Mesothelial cell of epicardium (in vitro differentiated cells): ENCODE measurements around the gene BMI1. TPM values are rescaled to one million over a fixed set of nuclear protein-coding genes. Genes with fewer than 3 reads are reported as not detected.
A peak's percentile ranks its signal among the peaks of the same experiment; 100 is the strongest.

Experiments
- DNase-seq, 2 experiments: peaks; one replicate each; pipeline ENCODE4 v3.0.0; 2021; ENCODE audit warnings: low spot score in 2 of 2; ENCODE audit not compliant: unreplicated experiment in 2 of 2
- H3K27ac Mint-ChIP-seq: 2 replicates; pipeline ENCODE4 v1.8.0; 2021; ENCODE audit warnings: mixed read lengths
- H3K27me3 Mint-ChIP-seq: 2 replicates; pipeline ENCODE4 v1.8.0; 2021; ENCODE audit warnings: low read depth, mixed read lengths
- H3K36me3 Mint-ChIP-seq: 2 replicates; pipeline ENCODE4 v1.8.0; 2021; ENCODE audit warnings: mixed read lengths
- H3K4me1 Mint-ChIP-seq: 2 replicates; pipeline ENCODE4 v1.8.0; 2021; ENCODE audit warnings: mixed read lengths
- H3K4me3 Mint-ChIP-seq: 2 replicates; pipeline ENCODE4 v1.8.0; 2021; ENCODE audit warnings: mild to moderate bottlenecking, moderate library complexity, mixed read lengths
- H3K9me3 Mint-ChIP-seq: 2 replicates; pipeline ENCODE4 v1.8.0; 2021; ENCODE audit warnings: mixed read lengths
- CTCF ChIP-seq: fragments of 200-600 bp; sonication (generic); IDR thresholded peaks from one replicate; pipeline ENCODE4 v1.5.0; 2021; ENCODE audit warnings: antibody characterized with exemption; ENCODE audit not compliant: unreplicated experiment
- total RNA-seq: library from RNA; stranded (reverse); gene quantifications from 3 replicates; pipeline ENCODE4 v1.2.1, GENCODE V29; 2021

The BMI1 gene
- total RNA-seq, 1 donor from 2014 or later: 45.2 TPM

DNA sequence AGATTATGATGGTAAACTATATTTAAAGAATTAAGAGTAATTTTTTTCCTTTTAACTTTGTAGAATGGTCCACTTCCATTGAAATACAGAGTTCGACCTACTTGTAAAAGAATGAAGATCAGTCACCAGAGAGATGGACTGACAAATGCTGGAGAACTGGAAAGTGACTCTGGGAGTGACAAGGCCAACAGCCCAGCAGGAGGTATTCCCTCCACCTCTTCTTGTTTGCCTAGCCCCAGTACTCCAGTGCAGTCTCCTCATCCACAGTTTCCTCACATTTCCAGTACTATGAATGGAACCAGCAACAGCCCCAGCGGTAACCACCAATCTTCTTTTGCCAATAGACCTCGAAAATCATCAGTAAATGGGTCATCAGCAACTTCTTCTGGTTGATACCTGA, 8.3 kb downstream of the BMI1 start:
- Mint-ChIP-seq H3K4me3 (no peak overlapping the region), H3K9me3 (no peaks in the 10 kb centered on the region), H3K36me3 (peaks cover 22% of the 10 kb centered on the region), H3K27me3 (peaks cover 39% of the 10 kb centered on the region), H3K27ac (no peak overlapping the region), H3K4me1 (peaks cover 19% of the 10 kb centered on the region)
- no peak for DNase-seq
- TF ChIP-seq CTCF: no peak

- no peak overlapping the region for H3K27ac Mint-ChIP-seq
- peaks cover 7% of the 10 kb centered on the region for H3K4me1 Mint-ChIP-seq
- no peak overlapping the region for H3K4me3 Mint-ChIP-seq
- no peaks in the 10 kb centered on the region for H3K9me3 Mint-ChIP-seq
- no peak for DNase-seq
- no peak for TF ChIP-seq CTCF
- H3K27me3 Mint-ChIP-seq: peaks cover 62% of the 10 kb centered on the region
- peaks cover 22% of the 10 kb centered on the region for H3K36me3 Mint-ChIP-seq
Measured at GRCh38 chr10:22332116-22332692, 11.3 kb downstream of the BMI1 start.

- H3K4me1 Mint-ChIP-seq: peaks cover 9% of the 10 kb centered on the region
- peak overlapping the region; percentile 56 for H3K4me3 Mint-ChIP-seq
- peaks cover 19% of the 10 kb centered on the region for H3K36me3 Mint-ChIP-seq
- H3K9me3 Mint-ChIP-seq: no peaks in the 10 kb centered on the region
- no peak for TF ChIP-seq CTCF
- DNase-seq: no peak
- H3K27me3 Mint-ChIP-seq: peaks cover 73% of the 10 kb centered on the region
- no peak overlapping the region for H3K27ac Mint-ChIP-seq
Measured at GRCh38 chr10:22333167-22333974, 12.5 kb downstream of the BMI1 start.

DNA sequence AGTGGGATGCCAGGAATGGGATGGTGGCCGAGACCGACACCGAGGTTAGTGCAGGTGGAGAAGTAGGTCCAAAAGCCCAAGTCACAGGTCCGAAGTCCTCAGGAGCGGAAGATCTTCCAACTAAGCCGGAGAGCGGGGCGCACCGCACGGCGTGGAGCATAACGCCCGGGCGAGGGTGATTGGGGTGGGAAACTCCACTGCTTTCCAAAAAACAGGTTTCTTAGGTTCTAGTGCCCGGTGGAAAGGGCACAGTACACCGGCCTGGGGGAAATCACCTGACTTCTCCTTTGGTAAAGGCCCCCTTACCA, 13.0 kb downstream of the BMI1 start:
- Mint-ChIP-seq H3K4me1 (peaks cover 9% of the 10 kb centered on the region), H3K27ac (no peak overlapping the region), H3K4me3 (peak overlapping the region; percentile 56), H3K9me3 (no peaks in the 10 kb centered on the region), H3K36me3 (peaks cover 19% of the 10 kb centered on the region), H3K27me3 (peaks cover 79% of the 10 kb centered on the region)
- no peak for DNase-seq
- no peak for TF ChIP-seq CTCF

GRCh38 chr10:22334414-22335172, 13.7 kb downstream of the BMI1 start:
- Mint-ChIP-seq H3K27me3 (peaks cover 85% of the 10 kb centered on the region), H3K27ac (no peak overlapping the region), H3K9me3 (no peaks in the 10 kb centered on the region), H3K36me3 (peaks cover 13% of the 10 kb centered on the region), H3K4me1 (peaks cover 9% of the 10 kb centered on the region), H3K4me3 (peak overlapping the region; percentile 67)
- DNase-seq: peak; percentile 40 to 60
- TF ChIP-seq CTCF: no peak
